Activated T-cell treated with anti-CD3 and anti-CD28 coated beads, Interleukin-2, amount 50 U/mL, for 4 hours (primary cell): ENCODE results near the gene RNF6. TPM values are rescaled to one million over a fixed set of nuclear protein-coding genes. Genes with fewer than 3 reads are reported as not detected.

Experiments
- ATAC-seq, 2 donors: fragments of 200-7000 bp; cut with Tn5 transposase; one replicate each; pipeline ENCODE4 v1.10.0; 2021
- DNase-seq: peaks from one replicate; pipeline ENCODE4 v3.0.0-alpha.2; 2020
- H3K27me3 Mint-ChIP-seq: one replicate; pipeline ENCODE4 v1.8.0; 2021; ENCODE audit warnings: low read depth, mixed read lengths
- H3K36me3 Mint-ChIP-seq: one replicate; pipeline ENCODE4 v1.8.0; 2022; ENCODE audit warnings: mixed read lengths; ENCODE audit not compliant: insufficient read depth
- H3K4me1 Mint-ChIP-seq: one replicate; pipeline ENCODE4 v1.8.0; 2021; ENCODE audit warnings: low read depth, mixed read lengths
- H3K4me3 Mint-ChIP-seq: one replicate; pipeline ENCODE4 v1.8.0; 2021; ENCODE audit warnings: mild to moderate bottlenecking, moderate library complexity, mixed read lengths
- H3K9me3 Mint-ChIP-seq: one replicate; pipeline ENCODE4 v1.8.0; 2021; ENCODE audit warnings: mixed read lengths
- total RNA-seq, 3 donors: library from RNA; stranded (reverse); gene quantifications; one replicate each; pipeline ENCODE4 v1.2.1, GENCODE V29; 2021

Gene RNF6
- total RNA-seq, 3 donors from 2014 or later: 65.7 to 68.5 (median 67.7) TPM

DNA sequence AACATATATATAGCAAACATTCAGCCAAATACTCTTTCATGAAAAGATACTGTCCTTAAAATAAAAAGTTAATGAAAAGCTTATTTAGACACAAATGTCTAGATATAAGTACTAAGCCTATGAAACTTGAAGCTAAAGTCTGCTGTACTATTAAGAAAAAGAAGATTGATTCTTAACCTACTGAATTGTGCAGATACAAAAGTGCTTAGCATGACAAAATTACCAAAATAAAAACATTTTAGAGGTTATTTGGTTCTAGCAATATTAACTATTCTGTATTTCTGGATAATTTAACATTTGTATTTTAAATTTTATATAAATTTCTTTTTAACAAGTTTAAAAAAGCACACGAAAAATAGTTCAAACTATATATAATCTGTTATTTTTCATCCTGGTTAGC is 8.8 kb downstream of the RNF6 start:
- H3K36me3 Mint-ChIP-seq: peaks cover 47% of the 10 kb centered on the region

GRCh38 chr13:26208287-26208686 is 13.8 kb downstream of the RNF6 start:
- no peaks in the 10 kb centered on the region for H3K27me3 Mint-ChIP-seq
- peaks cover 31% of the 10 kb centered on the region for H3K36me3 Mint-ChIP-seq
- no peak for DNase-seq
- H3K9me3 Mint-ChIP-seq: no peaks in the 10 kb centered on the region
- peaks cover 1% of the 10 kb centered on the region for H3K4me1 Mint-ChIP-seq
- H3K4me3 Mint-ChIP-seq: no peak overlapping the region
- no peak for ATAC-seq

More for the DNA sequence above, 8.8 kb downstream of the RNF6 start:
- no peak overlapping the region for H3K4me3 Mint-ChIP-seq
- DNase-seq: no peak
- H3K4me1 Mint-ChIP-seq: peaks cover 9% of the 10 kb centered on the region
- H3K9me3 Mint-ChIP-seq: no peaks in the 10 kb centered on the region
- H3K27me3 Mint-ChIP-seq: no peaks in the 10 kb centered on the region
- ATAC-seq: no peak

- no peak for ATAC-seq
- H3K36me3 Mint-ChIP-seq: peaks cover 24% of the 10 kb centered on the region
- H3K9me3 Mint-ChIP-seq: peaks cover 2% of the 10 kb centered on the region
These were observed 19.6 kb downstream of the RNF6 start for GRCh38 chr13:26202365-26202972.

GRCh38 chr13:26200811-26201210 is 21.3 kb downstream of the RNF6 start:
- DNase-seq (no peak), ATAC-seq (no peak)
- Mint-ChIP-seq H3K9me3 (peaks cover 11% of the 10 kb centered on the region), H3K36me3 (peaks cover 30% of the 10 kb centered on the region), H3K4me3 (no peak overlapping the region), H3K4me1 (no peaks in the 10 kb centered on the region), H3K27me3 (no peaks in the 10 kb centered on the region)

More at GRCh38 chr13:26202365-26202972, 19.6 kb downstream of the RNF6 start:
- DNase-seq: no peak
- Mint-ChIP-seq H3K4me1 (no peaks in the 10 kb centered on the region), H3K27me3 (no peaks in the 10 kb centered on the region), H3K4me3 (no peak overlapping the region)

GRCh38 chr13:26198116-26198515 is 24.0 kb downstream of the RNF6 start:
- Mint-ChIP-seq H3K4me1 (no peaks in the 10 kb centered on the region), H3K36me3 (peaks cover 42% of the 10 kb centered on the region), H3K4me3 (no peak overlapping the region), H3K9me3 (peaks cover 22% of the 10 kb centered on the region), H3K27me3 (no peaks in the 10 kb centered on the region)
- no peak for DNase-seq
- ATAC-seq: no peak

- ATAC-seq (no peak), DNase-seq (no peak)
- Mint-ChIP-seq H3K4me3 (no peak overlapping the region), H3K36me3 (peaks cover 40% of the 10 kb centered on the region), H3K4me1 (no peaks in the 10 kb centered on the region), H3K9me3 (peaks cover 22% of the 10 kb centered on the region), H3K27me3 (no peaks in the 10 kb centered on the region)
These were observed 24.8 kb downstream of the RNF6 start for GRCh38 chr13:26197298-26197697.

DNA sequence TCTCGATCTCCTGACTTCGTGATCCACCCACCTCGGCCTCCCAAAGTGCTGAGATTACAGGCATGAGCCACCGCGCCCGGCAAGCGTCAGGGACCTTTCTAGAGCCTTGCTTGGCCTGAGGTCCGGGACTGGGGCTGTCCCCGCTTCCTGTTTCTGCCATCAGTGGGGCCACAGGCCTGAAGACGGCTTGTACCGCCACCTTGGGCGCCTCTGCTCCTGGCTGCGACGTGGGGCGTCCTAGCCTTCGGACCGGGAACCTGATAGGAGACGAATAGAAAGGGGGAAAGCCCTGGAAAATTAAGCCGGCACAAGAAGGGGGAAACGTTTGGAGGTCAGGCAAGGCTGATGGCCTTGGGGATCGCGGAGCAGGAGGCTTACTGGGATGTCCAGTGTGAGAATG is 35.1 kb downstream of the RNF6 start:
- Mint-ChIP-seq H3K27me3 (no peaks in the 10 kb centered on the region), H3K9me3 (no peaks in the 10 kb centered on the region), H3K4me3 (peak overlapping the region; percentile 87), H3K36me3 (peaks cover 3% of the 10 kb centered on the region), H3K4me1 (peaks cover 28% of the 10 kb centered on the region)
- no peak for ATAC-seq
- DNase-seq: no peak

GRCh38 chr13:26186118-26186870 is 35.8 kb downstream of the RNF6 start:
- H3K36me3 Mint-ChIP-seq: peaks cover 3% of the 10 kb centered on the region
- ATAC-seq (peak; percentile 85 to 87), DNase-seq (peak; percentile 88)
- no peaks in the 10 kb centered on the region for H3K9me3 Mint-ChIP-seq
- peaks cover 28% of the 10 kb centered on the region for H3K4me1 Mint-ChIP-seq
- peak overlapping the region; percentile 87 for H3K4me3 Mint-ChIP-seq
- no peaks in the 10 kb centered on the region for H3K27me3 Mint-ChIP-seq

DNA sequence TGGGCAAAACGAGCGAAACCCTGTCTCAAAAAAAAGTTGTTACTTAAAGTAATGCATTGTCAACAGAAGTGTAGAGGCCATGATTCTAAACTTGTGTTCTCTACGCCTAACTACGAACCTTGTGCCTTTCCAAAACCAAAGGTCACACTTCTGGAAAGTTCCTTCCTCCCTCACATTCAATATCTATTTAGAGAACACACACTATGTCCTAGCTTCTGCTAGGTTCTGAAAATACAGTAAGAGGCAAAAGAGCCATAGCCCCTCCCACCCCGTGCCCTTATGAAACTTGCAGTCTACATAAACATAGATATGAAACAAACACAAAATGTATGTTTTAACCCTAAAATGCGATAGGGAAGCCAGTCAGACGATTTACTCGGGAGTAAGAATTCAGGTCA is 36.4 kb downstream of the RNF6 start:
- Mint-ChIP-seq H3K4me1 (peaks cover 28% of the 10 kb centered on the region), H3K4me3 (peak overlapping the region; percentile 87), H3K27me3 (no peaks in the 10 kb centered on the region), H3K9me3 (no peaks in the 10 kb centered on the region), H3K36me3 (peaks cover 3% of the 10 kb centered on the region)
- ATAC-seq (peak in 1 of 2 donors; percentile 1), DNase-seq (no peak)

- Mint-ChIP-seq H3K4me1 (peaks cover 28% of the 10 kb centered on the region), H3K36me3 (no peaks in the 10 kb centered on the region), H3K9me3 (no peaks in the 10 kb centered on the region), H3K27me3 (no peaks in the 10 kb centered on the region), H3K4me3 (peak overlapping the region; percentile 54)
- DNase-seq (peak; percentile 62), ATAC-seq (peak in 1 of 2 donors; percentile 21)
These were observed 37.3 kb downstream of the RNF6 start for GRCh38 chr13:26184791-26185250.

- Mint-ChIP-seq H3K4me3 (no peak overlapping the region), H3K4me1 (peaks cover 28% of the 10 kb centered on the region), H3K36me3 (no peaks in the 10 kb centered on the region), H3K9me3 (no peaks in the 10 kb centered on the region), H3K27me3 (no peaks in the 10 kb centered on the region)
- DNase-seq (no peak), ATAC-seq (no peak)
These were observed 38.7 kb downstream of the RNF6 start for GRCh38 chr13:26183416-26183815.

DNA sequence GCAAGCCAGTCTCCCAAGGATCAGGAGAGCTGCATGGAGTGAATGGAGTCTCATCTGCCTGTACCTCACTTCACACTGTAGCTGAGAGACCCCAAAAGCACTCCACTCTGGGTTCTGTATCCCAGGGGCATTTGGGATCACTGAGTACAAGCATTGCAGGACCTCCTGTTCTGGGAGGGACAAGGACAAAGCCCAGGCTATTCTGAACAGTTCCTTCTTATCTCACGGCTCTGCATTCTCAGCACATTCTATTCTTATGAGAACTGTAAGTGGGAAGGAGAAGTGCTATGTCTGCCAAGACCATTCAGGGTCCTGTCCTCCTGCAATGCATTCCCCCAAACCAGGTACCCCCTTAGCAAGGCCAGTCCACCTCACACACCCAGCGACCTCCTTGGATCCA is 42.8 kb downstream of the RNF6 start:
- no peak for DNase-seq
- Mint-ChIP-seq H3K36me3 (no peaks in the 10 kb centered on the region), H3K27me3 (no peaks in the 10 kb centered on the region), H3K4me1 (no peaks in the 10 kb centered on the region), H3K4me3 (no peak overlapping the region), H3K9me3 (no peaks in the 10 kb centered on the region)
- ATAC-seq: no peak

GRCh38 chr13:26168835-26169234 is 53.3 kb downstream of the RNF6 start:
- Mint-ChIP-seq H3K4me3 (no peak overlapping the region), H3K9me3 (no peaks in the 10 kb centered on the region), H3K4me1 (no peaks in the 10 kb centered on the region), H3K27me3 (peaks cover 3% of the 10 kb centered on the region), H3K36me3 (no peaks in the 10 kb centered on the region)
- no peak for DNase-seq
- no peak for ATAC-seq

DNA sequence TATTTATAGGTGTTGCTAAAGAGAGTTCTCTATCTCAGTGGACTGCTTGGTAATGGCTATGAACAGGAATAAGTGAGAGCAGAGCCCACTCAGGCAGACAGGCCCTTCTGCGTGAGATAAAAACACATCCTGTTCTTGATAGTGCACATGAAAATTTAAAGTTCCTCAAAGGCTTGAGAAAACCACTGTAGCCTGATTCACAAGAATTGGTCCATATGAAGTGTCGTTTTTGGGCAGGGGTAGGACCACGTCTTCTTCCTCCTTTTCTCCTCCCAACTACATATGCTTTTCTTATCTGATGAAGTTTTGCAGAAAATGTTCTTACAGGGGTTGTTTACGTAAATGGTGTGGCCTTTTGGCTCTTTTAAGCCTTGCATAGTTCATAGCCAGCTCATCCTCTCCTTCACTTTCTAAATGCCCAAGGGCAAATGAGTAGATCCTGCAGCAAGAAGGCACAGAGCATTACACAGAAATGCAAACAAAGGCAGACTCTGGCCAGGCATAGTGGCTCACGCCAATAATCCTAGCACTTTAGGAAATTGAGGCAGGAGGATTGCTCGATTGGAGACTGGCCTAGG is 53.8 kb downstream of the RNF6 start:
- Mint-ChIP-seq H3K4me1 (no peaks in the 10 kb centered on the region), H3K27me3 (peaks cover 3% of the 10 kb centered on the region), H3K4me3 (no peak overlapping the region), H3K9me3 (no peaks in the 10 kb centered on the region), H3K36me3 (no peaks in the 10 kb centered on the region)
- ATAC-seq: no peak
- DNase-seq: no peak

- DNase-seq: no peak
These were observed 58.3 kb downstream of the RNF6 start for GRCh38 chr13:26163812-26164211.

More at GRCh38 chr13:26163812-26164211, 58.3 kb downstream of the RNF6 start:
- H3K36me3 Mint-ChIP-seq: no peaks in the 10 kb centered on the region
- H3K4me1 Mint-ChIP-seq: no peaks in the 10 kb centered on the region
- H3K9me3 Mint-ChIP-seq: no peaks in the 10 kb centered on the region
- ATAC-seq: no peak
- no peak overlapping the region for H3K4me3 Mint-ChIP-seq
- peaks cover 3% of the 10 kb centered on the region for H3K27me3 Mint-ChIP-seq
